A549 (cell line): ENCODE results near the gene COBLL1. TPM values are rescaled to one million over a fixed set of nuclear protein-coding genes. Genes with fewer than 3 reads are reported as not detected.

Experiments
- ATAC-seq, 2 experiments: fragments of 200-7000 bp in 1 of 2; fragments of >200 bp in 1 of 2; cut with Nextera tagmentation in 1 of 2; cut with Tn5 transposase in 1 of 2; 3 replicates each; pipeline versions ENCODE4 v1.8.0 to v1.9.1; 2018 to 2020; ENCODE audit warnings: mild to moderate bottlenecking in 1 of 2, moderate library complexity in 1 of 2
- CTCF ChIA-PET: fragments of 300-600 bp; sonication (Branson Sonifier 250); formaldehyde crosslinking; extraction: SDS; loops from one replicate; lab custom pipeline; 2021; ENCODE audit warnings: antibody characterized with exemption, inconsistent platforms; lab: Yijun Ruan, JAX
- POLR2A ChIA-PET: fragments of 350-600 bp; formaldehyde crosslinking; extraction: SDS; loops from one replicate; lab custom pipeline; 2021; ENCODE audit warnings: antibody characterized with exemption, inconsistent platforms; lab: Yijun Ruan, JAX
- DNase-seq, 2 experiments: peaks; one replicate each; pipeline versions ENCODE4 v3.0.0 to v3.0.0-alpha.2; 2011 to 2016; ENCODE audit warnings: low read depth in 1 of 2, low spot score in 1 of 2
- FAIRE-seq: peaks from 2 replicates; lab custom pipeline; 2011; peaks lifted over from hg19 to GRCh38; lab: Jason Lieb, UNC
- H3K27ac ChIP-seq, 2 experiments: fragments of >200 bp; sonication (Bioruptor Twin); formaldehyde crosslinking; 3 replicates each; pipeline ENCODE4 v1.5.1; 2016 to 2017
- H3K4me1 ChIP-seq: fragments of >200 bp; sonication (Bioruptor Twin); formaldehyde crosslinking; 3 replicates; pipeline ENCODE4 v1.6.1; 2016
- H3K4me2 ChIP-seq: fragments of >200 bp; sonication (Bioruptor Twin); formaldehyde crosslinking; 3 replicates; pipeline ENCODE4 v1.6.1; 2016
- H3K4me3 ChIP-seq: fragments of >200 bp; sonication (Bioruptor Twin); formaldehyde crosslinking; 3 replicates; pipeline ENCODE4 v1.5.1; 2016
- H3K9me3 ChIP-seq: fragments of >200 bp; sonication (Bioruptor Twin); formaldehyde crosslinking; 3 replicates; pipeline ENCODE4 v1.6.1; 2016
- BHLHE40 ChIP-seq: IDR thresholded peaks from 2 replicates; pipeline ENCODE4 v1.6.1; 2012; ENCODE audit warnings: low read depth, low read length, inconsistent platforms
- CBX2 ChIP-seq: fragments of 200-600 bp; sonication (generic); IDR thresholded peaks from 2 replicates; pipeline ENCODE4 v1.6.1; 2016; ENCODE audit warnings: low read depth, mild to moderate bottlenecking, borderline replicate concordance
- CEBPB ChIP-seq, 2 experiments: fragments of >200 bp in 1 of 2; sonication (Bioruptor Twin) in 1 of 2; formaldehyde crosslinking in 1 of 2; IDR thresholded peaks; 2 replicates each; pipeline ENCODE4 v1.6.1; 2012 to 2016
- CHD4 ChIP-seq: fragments of 200-600 bp; sonication (generic); IDR thresholded peaks from 2 replicates; pipeline ENCODE4 v1.6.1; 2016; ENCODE audit warnings: antibody characterized with exemption, mild to moderate bottlenecking, borderline replicate concordance
- EHF ChIP-seq: fragments of 250-450 bp; sonication (Bioruptor Pico); IDR thresholded peaks from 2 replicates; pipeline ENCODE4 v1.5.0; 2020; ENCODE audit warnings: mild to moderate bottlenecking
- EHMT2 ChIP-seq: fragments of 200-600 bp; sonication (generic); IDR thresholded peaks from 2 replicates; pipeline ENCODE4 v1.6.1; 2016; ENCODE audit warnings: antibody characterized with exemption, low read depth, mild to moderate bottlenecking, moderate library complexity
- ESRRA ChIP-seq: fragments of 150-350 bp; IDR thresholded peaks from 2 replicates; pipeline ENCODE4 v1.6.1; 2014; ENCODE audit warnings: mild to moderate bottlenecking, low read length, borderline replicate concordance
- FOSL2 ChIP-seq, 2 experiments: fragments of 450-650 bp in 1 of 2; fragments of >200 bp in 1 of 2; sonication (Bioruptor Twin) in 1 of 2; formaldehyde crosslinking; IDR thresholded peaks; 2 replicates each; pipeline versions ENCODE4 v1.5.0 to v1.6.1; 2016 to 2020; ENCODE audit warnings: mild to moderate bottlenecking in 1 of 2, moderate library complexity in 1 of 2
- HEYL ChIP-seq: fragments of 250-450 bp; sonication (Bioruptor Pico); IDR thresholded peaks from 2 replicates; pipeline ENCODE4 v1.8.0; 2021; ENCODE audit warnings: mild to moderate bottlenecking, moderate library complexity
- HOXB13 ChIP-seq: fragments of 250-450 bp; sonication (Bioruptor Pico); IDR thresholded peaks from 2 replicates; pipeline ENCODE4 v1.5.0; 2020; ENCODE audit warnings: low read depth, mild to moderate bottlenecking, moderate library complexity
- HOXB5 ChIP-seq: fragments of 250-450 bp; sonication (Bioruptor Pico); IDR thresholded peaks from 2 replicates; pipeline ENCODE4 v1.5.0; 2020; ENCODE audit warnings: mild to moderate bottlenecking, moderate library complexity
- JUNB ChIP-seq: fragments of >200 bp; sonication (Bioruptor Twin); formaldehyde crosslinking; IDR thresholded peaks from 2 replicates; pipeline ENCODE4 v1.6.1; 2016
- KDM1A ChIP-seq: fragments of 200-600 bp; sonication (generic); IDR thresholded peaks from 2 replicates; pipeline ENCODE4 v1.6.1; 2016; ENCODE audit warnings: low read depth, mild to moderate bottlenecking
- MAFK ChIP-seq: fragments of 450-650 bp; IDR thresholded peaks from 2 replicates; pipeline ENCODE4 v1.6.1; 2014; ENCODE audit not compliant: partially characterized antibody
- NR3C1 ChIP-seq: fragments of >200 bp; sonication (Bioruptor Twin); formaldehyde crosslinking; IDR thresholded peaks from 3 replicates; pipeline ENCODE4 v1.6.1; 2017
- POLR2AphosphoS2 ChIP-seq: conservative IDR thresholded peaks from 2 replicates; pipeline ENCODE4 v1.6.1; 2012; ENCODE audit warnings: low read length, improper control_type of control experiment, inconsistent platforms
- RAD21 ChIP-seq, 2 experiments: fragments of >200 bp in 1 of 2; sonication (Bioruptor Twin) in 1 of 2; formaldehyde crosslinking in 1 of 2; IDR thresholded peaks in 1 of 2; conservative IDR thresholded peaks in 1 of 2; 2 replicates in 1 of 2; 3 replicates in 1 of 2; pipeline ENCODE4 v1.6.1; 2012 to 2018; ENCODE audit warnings: inconsistent platforms in 1 of 2
- RARB ChIP-seq: fragments of 250-450 bp; sonication (Bioruptor Pico); IDR thresholded peaks from 2 replicates; pipeline ENCODE4 v1.8.0; 2021; ENCODE audit warnings: mild to moderate bottlenecking, moderate library complexity
- RFX5 ChIP-seq: fragments of 450-650 bp; IDR thresholded peaks from 2 replicates; pipeline ENCODE4 v1.7.1; 2014; ENCODE audit warnings: antibody characterized with exemption, mild to moderate bottlenecking, moderate library complexity
- SREBF2 ChIP-seq: fragments of 450-650 bp; IDR thresholded peaks from 2 replicates; pipeline ENCODE4 v1.6.1; 2014; ENCODE audit warnings: mild to moderate bottlenecking, moderate library complexity
- TFCP2L1 ChIP-seq: fragments of 250-450 bp; sonication (Bioruptor Pico); IDR thresholded peaks from 2 replicates; pipeline ENCODE4 v1.5.0; 2021; ENCODE audit warnings: mild to moderate bottlenecking
- ZSCAN20 ChIP-seq: fragments of 250-450 bp; sonication (Bioruptor Pico); IDR thresholded peaks from 2 replicates; pipeline ENCODE4 v1.8.0; 2022; ENCODE audit warnings: mild to moderate bottlenecking, moderate library complexity
- WGBS: methylation state at CpG from one replicate; pipeline ENCODE4 v1.1.6; 2017; ENCODE audit errors: missing lambda C conversion rate; 5-methylcytosine and 5-hydroxymethylcytosine counted together
- polyA plus RNA-seq, 4 experiments: library from polyadenylated mRNA; depleted of rRNA in 3 of 4; stranded (reverse); fragments of >200 nt; fragmentation: RNase III in 1 of 4; extraction: RNeasy Plus Mini Kit Qiagen cat#74134 plus additional on column Dnase treatment in 1 of 4; gene quantifications; 2 replicates in 3 of 4; 3 replicates in 1 of 4; pipeline ENCODE4 v1.2.3, GENCODE V29; 2011 to 2017
- TF ChIP-seq, protein P1 (sequence below): fragments of 200-600 bp; sonication (generic); IDR thresholded peaks from 2 replicates; pipeline ENCODE4 v1.6.1; 2016; ENCODE audit warnings: antibody characterized with exemption, mild to moderate bottlenecking, moderate library complexity
- TF ChIP-seq, protein P2 (sequence below): IDR thresholded peaks from 2 replicates; pipeline ENCODE4 v1.6.1; 2012
- TF ChIP-seq, protein P3 (sequence below): IDR thresholded peaks from 2 replicates; pipeline ENCODE4 v1.6.1; 2012
- TF ChIP-seq, protein P4 (sequence below): fragments of >200 bp; sonication (Bioruptor Twin); formaldehyde crosslinking; IDR thresholded peaks from 3 replicates; pipeline ENCODE4 v1.5.1; 2016

Gene COBLL1
- polyA plus RNA-seq, 2 of the 4 experiments (the other 2 are of a cell fraction): 2.6 to 5.3 TPM

DNA sequence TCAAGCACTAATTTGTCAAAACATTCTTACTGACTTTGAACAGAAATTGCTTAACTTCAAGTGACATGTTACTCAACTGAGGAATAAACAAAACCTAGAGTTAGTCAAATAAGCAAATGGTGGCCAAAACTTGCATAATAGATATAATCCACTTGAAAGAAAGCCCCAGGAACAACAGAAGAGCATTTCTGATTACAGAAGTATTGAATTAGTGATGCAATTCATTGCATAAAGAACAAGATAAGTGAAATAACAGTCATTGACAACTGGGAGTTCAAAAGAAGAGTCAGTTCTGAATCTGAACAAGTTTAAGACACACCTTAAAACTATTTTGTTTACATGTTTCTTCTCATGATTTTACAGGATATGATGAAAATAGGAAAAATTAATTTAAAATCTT is 30.8 kb downstream of the COBLL1 start:
- Histone ChIP-seq H3K4me1 (peaks cover 5% of the 10 kb centered on the region; the same call in 2 of the 3 replicates), H3K4me3 (no peak overlapping the region), H3K9me3 (no peaks in the 10 kb centered on the region), H3K27ac (no peak overlapping the region), H3K4me2 (no peak overlapping the region)
- CTCF ChIA-PET: no interaction called here
- FAIRE-seq (no peak), DNase-seq (no peak), ATAC-seq (no peak)
- no peak for TF ChIP-seq TFCP2L1 (CRISPR knock-in tag)
- no peak for TF ChIP-seq CHD4
- no peak for TF ChIP-seq NR3C1
- peak in 1 of 2 experiments; percentile 66; a peak in 2 of 4 replicates for TF ChIP-seq CEBPB (IDR thresholded peaks at IDR 0.05)
- POLR2A ChIA-PET: no interaction called here

DNA sequence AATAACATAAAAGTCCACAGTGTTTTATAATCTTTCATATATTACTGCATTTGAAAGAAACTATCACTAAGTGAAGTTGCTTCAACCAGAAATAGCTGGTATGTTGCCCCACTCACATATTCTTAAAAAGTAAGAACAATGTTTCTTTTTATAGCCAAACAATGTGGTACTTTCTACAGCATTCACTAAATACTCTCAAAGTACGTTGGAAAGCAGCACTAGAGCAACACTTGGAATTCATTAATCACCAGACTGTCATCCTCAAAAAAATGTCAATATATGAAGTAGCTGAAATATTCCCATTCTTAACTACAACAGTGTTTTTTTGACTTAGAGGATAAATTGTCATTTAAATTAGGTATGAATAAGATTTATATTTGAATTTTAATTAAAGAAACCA is 32.8 kb downstream of the COBLL1 start:
- Histone ChIP-seq H3K4me1 (peaks cover 5% of the 10 kb centered on the region; the same call in 2 of the 3 replicates), H3K4me3 (no peak overlapping the region), H3K9me3 (no peaks in the 10 kb centered on the region), H3K4me2 (no peak overlapping the region), H3K27ac (no peak overlapping the region)
- DNase-seq: no peak
- POLR2A ChIA-PET: no interaction called here
- TF ChIP-seq FOSL2 (IDR thresholded peaks at IDR 0.05) (no peak), FOSL2 (CRISPR knock-in tag; IDR thresholded peaks at IDR 0.05) (no peak), NR3C1 (no peak), MAFK (no peak), RARB (CRISPR knock-in tag) (no peak), SREBF2 (no peak), HEYL (CRISPR knock-in tag) (no peak), POLR2AphosphoS2 (no peak), KDM1A (no peak), HOXB5 (CRISPR knock-in tag) (no peak), RFX5 (no peak), EHMT2 (no peak), HOXB13 (CRISPR knock-in tag) (no peak), ESRRA (no peak), JUNB (no peak), EHF (CRISPR knock-in tag) (no peak)
- TF ChIP-seq, protein P1, sequence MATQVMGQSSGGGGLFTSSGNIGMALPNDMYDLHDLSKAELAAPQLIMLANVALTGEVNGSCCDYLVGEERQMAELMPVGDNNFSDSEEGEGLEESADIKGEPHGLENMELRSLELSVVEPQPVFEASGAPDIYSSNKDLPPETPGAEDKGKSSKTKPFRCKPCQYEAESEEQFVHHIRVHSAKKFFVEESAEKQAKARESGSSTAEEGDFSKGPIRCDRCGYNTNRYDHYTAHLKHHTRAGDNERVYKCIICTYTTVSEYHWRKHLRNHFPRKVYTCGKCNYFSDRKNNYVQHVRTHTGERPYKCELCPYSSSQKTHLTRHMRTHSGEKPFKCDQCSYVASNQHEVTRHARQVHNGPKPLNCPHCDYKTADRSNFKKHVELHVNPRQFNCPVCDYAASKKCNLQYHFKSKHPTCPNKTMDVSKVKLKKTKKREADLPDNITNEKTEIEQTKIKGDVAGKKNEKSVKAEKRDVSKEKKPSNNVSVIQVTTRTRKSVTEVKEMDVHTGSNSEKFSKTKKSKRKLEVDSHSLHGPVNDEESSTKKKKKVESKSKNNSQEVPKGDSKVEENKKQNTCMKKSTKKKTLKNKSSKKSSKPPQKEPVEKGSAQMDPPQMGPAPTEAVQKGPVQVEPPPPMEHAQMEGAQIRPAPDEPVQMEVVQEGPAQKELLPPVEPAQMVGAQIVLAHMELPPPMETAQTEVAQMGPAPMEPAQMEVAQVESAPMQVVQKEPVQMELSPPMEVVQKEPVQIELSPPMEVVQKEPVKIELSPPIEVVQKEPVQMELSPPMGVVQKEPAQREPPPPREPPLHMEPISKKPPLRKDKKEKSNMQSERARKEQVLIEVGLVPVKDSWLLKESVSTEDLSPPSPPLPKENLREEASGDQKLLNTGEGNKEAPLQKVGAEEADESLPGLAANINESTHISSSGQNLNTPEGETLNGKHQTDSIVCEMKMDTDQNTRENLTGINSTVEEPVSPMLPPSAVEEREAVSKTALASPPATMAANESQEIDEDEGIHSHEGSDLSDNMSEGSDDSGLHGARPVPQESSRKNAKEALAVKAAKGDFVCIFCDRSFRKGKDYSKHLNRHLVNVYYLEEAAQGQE: no peak
- TF ChIP-seq, protein P2, sequence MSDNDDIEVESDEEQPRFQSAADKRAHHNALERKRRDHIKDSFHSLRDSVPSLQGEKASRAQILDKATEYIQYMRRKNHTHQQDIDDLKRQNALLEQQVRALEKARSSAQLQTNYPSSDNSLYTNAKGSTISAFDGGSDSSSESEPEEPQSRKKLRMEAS: no peak
- 21% methylated on average over 1 of the region's 1 CpG for WGBS
- CTCF ChIA-PET: interaction anchor here (1.0 kb wide), 1 partner anchor 71 kb away, joined by 3 read pairs; no protein-coding TSS in a partner anchor
- no peak for ATAC-seq
- FAIRE-seq: no peak

DNA sequence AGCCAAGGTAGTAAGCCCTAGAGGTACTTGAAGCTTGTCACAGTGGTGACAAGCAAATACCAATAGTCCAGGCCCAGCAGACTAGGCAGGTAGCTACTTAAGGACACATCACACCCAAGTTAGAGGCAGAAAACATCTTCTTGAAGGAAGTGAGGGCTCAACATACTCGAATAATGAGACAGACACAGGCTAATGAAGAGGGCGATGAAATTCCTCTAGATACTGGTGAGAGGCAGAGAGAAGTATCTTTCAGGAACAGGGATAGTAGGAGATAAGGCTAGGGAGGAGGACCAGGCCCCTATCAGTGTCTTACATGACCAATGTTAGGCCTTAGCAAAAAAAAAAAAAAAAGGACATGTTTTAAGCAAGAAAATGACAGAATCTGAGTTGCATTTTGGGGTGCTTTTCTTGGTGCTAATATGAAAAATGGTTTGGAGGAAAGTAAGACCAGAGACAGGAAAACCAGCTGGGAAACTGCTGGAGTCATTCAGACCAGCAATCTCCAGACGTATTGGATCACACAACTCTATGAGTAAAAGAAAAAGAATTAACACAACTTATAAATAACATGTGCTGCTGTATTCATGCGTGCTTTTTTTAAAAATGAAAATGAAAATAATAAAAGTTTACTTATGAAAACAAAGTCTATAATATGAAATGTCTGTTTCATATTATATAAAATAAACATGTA is 37.7 kb downstream of the COBLL1 start:
- ChIA-PET POLR2A (no interaction called here), CTCF (no interaction called here)
- Histone ChIP-seq H3K9me3 (no peaks in the 10 kb centered on the region), H3K4me2 (no peak overlapping the region), H3K27ac (no peak overlapping the region), H3K4me3 (no peak overlapping the region), H3K4me1 (no peaks in the 10 kb centered on the region; the same call in 2 of the 3 replicates)
- ATAC-seq (no peak), DNase-seq (no peak), FAIRE-seq (no peak)
- WGBS: 76% methylated on average over 4 of the region's 4 CpGs
- TF ChIP-seq KDM1A (no peak), CBX2 (no peak), ZSCAN20 (no peak), JUNB (no peak), RARB (CRISPR knock-in tag) (no peak), BHLHE40 (no peak), RAD21 (conservative IDR thresholded peaks at IDR 0.05 in 1 of 2, IDR thresholded peaks at IDR 0.05 in 1 of 2) (no peak)
- TF ChIP-seq, protein P3, sequence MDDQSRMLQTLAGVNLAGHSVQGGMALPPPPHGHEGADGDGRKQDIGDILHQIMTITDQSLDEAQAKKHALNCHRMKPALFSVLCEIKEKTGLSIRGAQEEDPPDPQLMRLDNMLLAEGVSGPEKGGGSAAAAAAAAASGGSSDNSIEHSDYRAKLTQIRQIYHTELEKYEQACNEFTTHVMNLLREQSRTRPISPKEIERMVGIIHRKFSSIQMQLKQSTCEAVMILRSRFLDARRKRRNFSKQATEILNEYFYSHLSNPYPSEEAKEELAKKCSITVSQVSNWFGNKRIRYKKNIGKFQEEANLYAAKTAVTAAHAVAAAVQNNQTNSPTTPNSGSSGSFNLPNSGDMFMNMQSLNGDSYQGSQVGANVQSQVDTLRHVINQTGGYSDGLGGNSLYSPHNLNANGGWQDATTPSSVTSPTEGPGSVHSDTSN: no peak
- TF ChIP-seq, protein P4, sequence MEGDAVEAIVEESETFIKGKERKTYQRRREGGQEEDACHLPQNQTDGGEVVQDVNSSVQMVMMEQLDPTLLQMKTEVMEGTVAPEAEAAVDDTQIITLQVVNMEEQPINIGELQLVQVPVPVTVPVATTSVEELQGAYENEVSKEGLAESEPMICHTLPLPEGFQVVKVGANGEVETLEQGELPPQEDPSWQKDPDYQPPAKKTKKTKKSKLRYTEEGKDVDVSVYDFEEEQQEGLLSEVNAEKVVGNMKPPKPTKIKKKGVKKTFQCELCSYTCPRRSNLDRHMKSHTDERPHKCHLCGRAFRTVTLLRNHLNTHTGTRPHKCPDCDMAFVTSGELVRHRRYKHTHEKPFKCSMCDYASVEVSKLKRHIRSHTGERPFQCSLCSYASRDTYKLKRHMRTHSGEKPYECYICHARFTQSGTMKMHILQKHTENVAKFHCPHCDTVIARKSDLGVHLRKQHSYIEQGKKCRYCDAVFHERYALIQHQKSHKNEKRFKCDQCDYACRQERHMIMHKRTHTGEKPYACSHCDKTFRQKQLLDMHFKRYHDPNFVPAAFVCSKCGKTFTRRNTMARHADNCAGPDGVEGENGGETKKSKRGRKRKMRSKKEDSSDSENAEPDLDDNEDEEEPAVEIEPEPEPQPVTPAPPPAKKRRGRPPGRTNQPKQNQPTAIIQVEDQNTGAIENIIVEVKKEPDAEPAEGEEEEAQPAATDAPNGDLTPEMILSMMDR: no peak
